Muscle of arm (tissue), 12 donors: ENCODE results near the gene LPAR4. TPM values are rescaled to one million over a fixed set of nuclear protein-coding genes. Genes with fewer than 3 reads are reported as not detected.

Experiments
- polyA plus RNA-seq, 12 donors: library from polyadenylated mRNA; unstranded; fragments of 120-200 nt; gene quantifications; one replicate each; pipeline ENCODE4 v1.2.1, GENCODE V29; 2013; ENCODE audit not compliant: insufficient read length in 12 of 12

The LPAR4 gene
- polyA plus RNA-seq, 12 donors: 34.1 to 4,271 (median 53.8) TPM

Other genes with a start within 250 kb of the LPAR4 start
- gene RTL3, start 88.4 kb upstream of the LPAR4 start, polyA plus RNA-seq: 1 to 10 TPM in 10 of 12 donors, not detected in 2; 1.6 to 3.5 (median 1.9) TPM
- 1 to 10 TPM in 3 of 12 donors, under 1 TPM in 7, not detected in 2; 0.53 to 2.6 (median 0.81) TPM for gene P2RY10, start 197.7 kb downstream of the LPAR4 start, polyA plus RNA-seq